Measurements from ENCODE around the gene MAPK13. TPM values are rescaled to one million over a fixed set of nuclear protein-coding genes. Genes with fewer than 3 reads are reported as not detected.

MAPK13 gene
- total and polyA plus RNA-seq, 2 experiments from 2014 or later: 2.9 to 6.6 TPM

DNA sequence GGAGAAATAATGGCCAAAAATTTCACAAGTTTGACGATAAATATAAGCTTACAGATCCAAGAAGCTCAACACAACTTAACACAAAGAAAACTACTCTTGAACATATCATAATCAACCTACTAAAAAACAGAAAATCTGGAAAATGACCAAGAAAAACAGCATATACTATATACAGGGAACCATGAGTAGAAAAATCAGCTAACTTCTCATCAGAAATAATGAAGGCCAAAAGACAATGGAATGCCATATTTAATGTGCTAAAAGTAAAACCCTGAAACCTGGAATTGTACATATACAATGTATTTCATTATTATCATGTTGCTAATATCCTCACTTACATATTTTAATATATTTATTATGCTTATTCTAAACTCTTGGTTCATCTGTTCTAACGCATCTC lies 25.3 kb downstream of the MAPK13 start:
- Histone ChIP-seq H2AFZ (no peak overlapping the region), H3F3A (ENCODE audit: insufficient read depth) (no peaks in the 10 kb centered on the region), H3K4me2 (ENCODE audit: unreplicated experiment) (no peak overlapping the region), H3K9ac (no peak overlapping the region), H3K4me1 (ENCODE audit: insufficient read depth) (no peaks in the 10 kb centered on the region), H3K9me2 (ENCODE audit: insufficient read depth) (no peaks in the 10 kb centered on the region), H3K27me3 (replicated peaks; ENCODE audit: insufficient read depth) (no peaks in the 10 kb centered on the region), H3K79me2 (ENCODE audit: insufficient read depth) (no peaks in the 10 kb centered on the region), H4K20me1 (ENCODE audit: insufficient read depth) (no peaks in the 10 kb centered on the region), H3K27ac (no peak overlapping the region), H3K9me3 (ENCODE audit: low read depth) (no peaks in the 10 kb centered on the region), H3K36me3 (ENCODE audit: low read depth) (no peaks in the 10 kb centered on the region), H3K4me3 (no peak overlapping the region)
- 77 to 88% methylated on average over 2 of the region's 2 CpGs for WGBS, 2 experiments (ENCODE audit: low coverage in 1 of 2, low lambda C conversion rate in 2 of 2, missing lambda C conversion rate in 2 of 2)
- TF ChIP-seq EZH2 (IDR thresholded peaks at IDR 0.05; ENCODE audit: insufficient read depth, poor library complexity, severe bottlenecking) (no peak), EZH2phosphoT487 (IDR thresholded peaks at IDR 0.05; ENCODE audit: insufficient read depth, low read depth) (no peak)
- in situ Hi-C loops (cut with MboI): no loop called here
- DNase-seq: no peak

GRCh38 chr6:36160147-36160760 lies 29.9 kb downstream of the MAPK13 start:
- H3K36me3 ChIP-seq (ENCODE audit: low read depth): no peaks in the 10 kb centered on the region
- in situ Hi-C loops (cut with MboI): no loop called here
- H2AFZ ChIP-seq: no peak overlapping the region
- no peak overlapping the region for H3K4me2 ChIP-seq (ENCODE audit: unreplicated experiment)
- no peaks in the 10 kb centered on the region for H3K9me3 ChIP-seq (ENCODE audit: low read depth)
- H3F3A ChIP-seq (ENCODE audit: insufficient read depth): no peaks in the 10 kb centered on the region
- H3K9ac ChIP-seq: no peak overlapping the region
- H3K27me3 ChIP-seq (replicated peaks; ENCODE audit: insufficient read depth): no peaks in the 10 kb centered on the region
- no peaks in the 10 kb centered on the region for H4K20me1 ChIP-seq (ENCODE audit: insufficient read depth)
- TF ChIP-seq EZH2phosphoT487 (IDR thresholded peaks at IDR 0.05; ENCODE audit: insufficient read depth, low read depth) (no peak), EZH2 (IDR thresholded peaks at IDR 0.05; ENCODE audit: insufficient read depth, poor library complexity, severe bottlenecking) (no peak)
- 76 to 78% methylated on average over 4 of the region's 4 CpGs for WGBS, 2 experiments (ENCODE audit: low coverage in 1 of 2, low lambda C conversion rate in 2 of 2, missing lambda C conversion rate in 2 of 2)
- H3K4me1 ChIP-seq (ENCODE audit: insufficient read depth): no peaks in the 10 kb centered on the region
- DNase-seq: peak; percentile 19
- H3K9me2 ChIP-seq (ENCODE audit: insufficient read depth): no peaks in the 10 kb centered on the region
- no peak overlapping the region for H3K4me3 ChIP-seq
- H3K27ac ChIP-seq: no peak overlapping the region
- H3K79me2 ChIP-seq (ENCODE audit: insufficient read depth): no peaks in the 10 kb centered on the region

- H3F3A ChIP-seq (ENCODE audit: insufficient read depth): no peaks in the 10 kb centered on the region
- H3K79me2 ChIP-seq (ENCODE audit: insufficient read depth): no peaks in the 10 kb centered on the region
- TF ChIP-seq EZH2phosphoT487 (IDR thresholded peaks at IDR 0.05; ENCODE audit: insufficient read depth, low read depth): no peak
- no peak for TF ChIP-seq EZH2 (IDR thresholded peaks at IDR 0.05; ENCODE audit: insufficient read depth, poor library complexity, severe bottlenecking)
- H4K20me1 ChIP-seq (ENCODE audit: insufficient read depth): no peaks in the 10 kb centered on the region
- H3K4me3 ChIP-seq: no peak overlapping the region
- no peaks in the 10 kb centered on the region for H3K9me3 ChIP-seq (ENCODE audit: low read depth)
- 82 to 88% methylated on average over 2 of the region's 2 CpGs for WGBS, 2 experiments (ENCODE audit: low coverage in 1 of 2, low lambda C conversion rate in 2 of 2, missing lambda C conversion rate in 2 of 2)
- no peaks in the 10 kb centered on the region for H3K4me1 ChIP-seq (ENCODE audit: insufficient read depth)
- no peak overlapping the region for H3K9ac ChIP-seq
- no peaks in the 10 kb centered on the region for H3K9me2 ChIP-seq (ENCODE audit: insufficient read depth)
- DNase-seq: no peak
- no peak overlapping the region for H2AFZ ChIP-seq
- no peaks in the 10 kb centered on the region for H3K36me3 ChIP-seq (ENCODE audit: low read depth)
- H3K4me2 ChIP-seq (ENCODE audit: unreplicated experiment): no peak overlapping the region
- in situ Hi-C loops (cut with MboI): no loop called here
- no peak overlapping the region for H3K27ac ChIP-seq
- no peaks in the 10 kb centered on the region for H3K27me3 ChIP-seq (replicated peaks; ENCODE audit: insufficient read depth)
Observed at GRCh38 chr6:36169023-36170007, 39.0 kb downstream of the MAPK13 start.

- H3K36me3 ChIP-seq (ENCODE audit: low read depth): no peaks in the 10 kb centered on the region
- no peak overlapping the region for H3K4me2 ChIP-seq (ENCODE audit: unreplicated experiment)
- WGBS, 2 experiments (ENCODE audit: low coverage in 1 of 2, low lambda C conversion rate in 2 of 2, missing lambda C conversion rate in 2 of 2): 98 to 99% methylated on average over 2 of the region's 2 CpGs
- H3K27me3 ChIP-seq (replicated peaks; ENCODE audit: insufficient read depth): no peaks in the 10 kb centered on the region
- DNase-seq: no peak
- H3K9me2 ChIP-seq (ENCODE audit: insufficient read depth): no peaks in the 10 kb centered on the region
- no peak overlapping the region for H3K27ac ChIP-seq
- no peak overlapping the region for H3K4me3 ChIP-seq
- no peaks in the 10 kb centered on the region for H3K9me3 ChIP-seq (ENCODE audit: low read depth)
- no peak overlapping the region for H3K9ac ChIP-seq
- TF ChIP-seq EZH2 (IDR thresholded peaks at IDR 0.05; ENCODE audit: insufficient read depth, poor library complexity, severe bottlenecking) (no peak), EZH2phosphoT487 (IDR thresholded peaks at IDR 0.05; ENCODE audit: insufficient read depth, low read depth) (no peak)
- H4K20me1 ChIP-seq (ENCODE audit: insufficient read depth): no peaks in the 10 kb centered on the region
- in situ Hi-C loops (cut with MboI): no loop called here
- H3K79me2 ChIP-seq (ENCODE audit: insufficient read depth): no peaks in the 10 kb centered on the region
- H3K4me1 ChIP-seq (ENCODE audit: insufficient read depth): no peaks in the 10 kb centered on the region
- H2AFZ ChIP-seq: no peak overlapping the region
- H3F3A ChIP-seq (ENCODE audit: insufficient read depth): no peaks in the 10 kb centered on the region
Observed at GRCh38 chr6:36170704-36171103, 40.4 kb downstream of the MAPK13 start.
